ENCODE results near the gene EZR.

The EZR gene

GRCh38 chr6:158819213-158819976, at the start of gene EZR:
Gene EZR (minus strand): TSS chr6:158819368. CDS start chr6:158818093, 1,275 bp downstream.
- DNase-seq, result peak; percentile 51

DNA sequence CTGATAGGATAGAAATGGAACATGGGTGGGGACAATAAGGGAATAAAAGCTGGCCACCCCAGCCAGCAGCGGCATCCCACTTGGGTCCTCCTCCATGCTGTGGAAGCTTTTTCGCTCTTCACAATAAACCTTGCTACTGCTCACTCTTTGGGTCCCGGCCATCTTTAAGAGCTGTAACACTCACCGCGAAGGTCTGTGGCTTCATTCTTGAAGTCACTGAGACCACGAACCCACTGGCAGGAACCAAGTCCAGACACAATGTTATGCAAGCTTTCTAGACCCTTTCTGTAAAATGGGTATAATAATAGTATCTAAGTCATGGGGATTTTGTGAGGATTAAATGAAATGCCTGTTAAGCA, 48.9 kb upstream of the EZR start:
- DNase-seq, result no peak

DNA sequence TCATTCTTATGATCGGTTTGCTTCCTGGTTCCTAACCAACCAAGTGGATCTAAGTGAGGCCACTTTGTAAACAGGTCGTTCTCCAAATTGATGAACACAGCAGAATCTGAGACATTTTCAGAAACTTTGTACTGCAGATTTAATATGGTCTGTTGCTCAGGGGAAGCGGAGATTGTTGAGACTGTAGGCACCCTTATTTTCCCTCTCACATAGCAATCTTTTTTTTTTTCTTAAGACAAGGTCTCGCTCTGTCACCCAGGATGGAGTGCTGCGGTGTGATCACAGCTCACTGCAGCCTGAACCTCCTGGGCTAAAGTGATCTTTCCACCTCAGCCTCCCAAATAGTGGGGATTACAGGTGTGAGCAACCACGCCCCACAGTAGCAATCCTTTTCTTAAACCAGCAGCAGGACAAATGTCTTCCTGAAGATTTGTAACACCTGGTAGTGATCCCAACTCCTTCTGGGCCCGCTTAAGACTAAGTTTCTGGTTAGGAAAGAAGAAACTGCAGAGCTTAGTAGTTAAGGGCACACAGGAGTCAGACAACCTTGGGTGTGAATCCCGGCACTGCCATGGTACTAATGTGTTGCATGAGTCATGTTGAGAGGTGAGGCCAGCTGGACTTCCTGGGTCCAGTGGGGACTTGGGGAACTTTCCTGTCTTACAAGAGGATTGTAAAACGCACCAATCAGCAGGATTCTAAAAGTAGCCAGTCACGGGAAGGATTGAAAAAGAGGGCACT, 48.4 kb upstream of the EZR start:
- DNase-seq, result no peak

GRCh38 chr6:158865769-158866168, 46.6 kb upstream of the EZR start:
- no peak for DNase-seq

GRCh38 chr6:158863646-158864045, 44.5 kb upstream of the EZR start:
- DNase-seq, result no peak

GRCh38 chr6:158861686-158862381, 42.7 kb upstream of the EZR start:
- DNase-seq, result no peak

- no peak for DNase-seq
Measured at GRCh38 chr6:158860279-158860865, 41.2 kb upstream of the EZR start.

DNA sequence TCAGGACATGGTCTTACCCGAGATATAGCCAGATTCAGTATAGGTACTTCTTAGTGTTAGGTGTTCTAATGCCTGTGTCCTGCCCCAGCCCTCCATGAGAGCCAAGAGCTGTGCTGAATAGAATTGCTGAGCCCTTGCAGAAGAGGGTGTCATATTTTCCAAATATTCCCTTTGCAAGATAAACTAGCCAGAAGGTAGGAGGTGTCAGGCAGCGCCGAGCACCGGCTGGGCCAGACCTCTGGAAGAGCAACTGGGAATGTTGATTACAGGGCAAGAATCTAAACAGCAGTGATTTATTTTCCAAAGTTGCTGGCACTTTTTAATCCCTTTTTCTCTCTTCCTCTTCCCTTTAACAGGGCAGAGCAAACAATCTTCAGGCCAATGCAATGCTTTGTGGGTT, 37.1 kb upstream of the EZR start:
- DNase-seq, result no peak

DNA sequence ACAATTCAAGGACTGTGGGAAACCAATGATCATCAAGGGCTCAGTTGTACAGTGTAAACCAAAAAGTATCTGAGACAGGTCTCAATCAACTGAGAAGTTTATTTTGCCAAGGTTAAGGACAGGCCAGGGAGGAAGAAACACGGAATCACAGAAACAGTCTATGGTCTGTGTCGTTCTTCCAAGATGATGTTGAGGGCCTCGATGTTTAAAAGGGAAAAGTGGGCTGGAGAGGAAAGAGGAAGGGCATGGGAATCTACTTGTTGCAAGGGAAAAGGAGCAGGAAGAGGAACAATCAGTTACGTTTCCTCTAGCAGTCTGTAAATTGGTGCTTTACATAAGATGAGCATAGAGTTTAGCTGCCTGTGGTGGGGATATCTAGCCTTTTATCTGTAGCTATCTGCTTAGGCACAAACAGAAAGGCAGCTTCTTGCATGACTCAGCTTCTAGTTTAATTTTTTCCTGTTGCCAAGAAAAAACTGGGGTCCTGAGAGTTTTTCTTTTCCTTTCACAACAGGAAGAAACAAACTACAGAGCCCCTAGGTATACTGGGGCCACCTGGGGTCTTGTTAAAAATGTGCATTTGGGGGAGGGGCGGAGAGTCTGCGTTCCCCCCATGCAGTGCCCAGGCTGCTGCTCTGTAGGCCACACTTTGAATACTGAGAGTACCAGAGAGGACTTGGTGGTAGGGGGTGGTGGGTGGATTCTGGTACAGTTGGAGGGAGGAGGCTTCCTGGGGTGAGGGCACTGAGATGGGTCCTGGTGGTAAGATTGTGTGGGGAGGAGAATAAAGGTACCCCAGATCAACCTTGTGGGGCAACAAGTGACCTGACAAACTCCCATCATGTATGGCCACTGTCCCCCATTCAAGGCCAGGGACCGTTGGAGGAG, 35.3 kb upstream of the EZR start:
- no peak for DNase-seq

- no peak for DNase-seq
Measured at GRCh38 chr6:158853880-158854213, 34.7 kb upstream of the EZR start.

GRCh38 chr6:158853072-158853879, 34.1 kb upstream of the EZR start:
- DNase-seq, result no peak

GRCh38 chr6:158852312-158853071, 33.3 kb upstream of the EZR start:
- no peak for DNase-seq

GRCh38 chr6:158850807-158851115, 31.6 kb upstream of the EZR start:
- no peak for DNase-seq

- DNase-seq, result peak; percentile 37
Measured at GRCh38 chr6:158849899-158850806, 31.0 kb upstream of the EZR start.

DNA sequence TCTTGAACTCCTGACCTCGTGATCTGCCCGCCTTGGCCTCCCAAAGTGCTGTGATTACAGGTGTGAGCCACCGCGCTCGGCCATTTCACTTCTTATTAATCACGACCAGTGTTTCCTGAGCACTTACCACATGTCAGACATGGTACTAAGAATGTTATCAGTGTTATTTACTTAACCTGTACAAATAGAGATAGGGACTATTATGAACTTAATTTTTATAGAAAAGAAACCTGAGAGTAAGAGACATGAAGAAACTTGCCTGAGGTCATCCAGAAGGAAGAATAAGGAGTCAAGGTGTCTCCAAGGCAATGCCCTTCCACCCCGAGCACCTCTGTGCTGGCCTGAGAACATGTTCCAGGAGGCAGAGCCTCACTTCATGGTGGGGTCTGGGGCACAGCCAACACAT, 29.3 kb upstream of the EZR start:
- DNase-seq, result no peak

DNA sequence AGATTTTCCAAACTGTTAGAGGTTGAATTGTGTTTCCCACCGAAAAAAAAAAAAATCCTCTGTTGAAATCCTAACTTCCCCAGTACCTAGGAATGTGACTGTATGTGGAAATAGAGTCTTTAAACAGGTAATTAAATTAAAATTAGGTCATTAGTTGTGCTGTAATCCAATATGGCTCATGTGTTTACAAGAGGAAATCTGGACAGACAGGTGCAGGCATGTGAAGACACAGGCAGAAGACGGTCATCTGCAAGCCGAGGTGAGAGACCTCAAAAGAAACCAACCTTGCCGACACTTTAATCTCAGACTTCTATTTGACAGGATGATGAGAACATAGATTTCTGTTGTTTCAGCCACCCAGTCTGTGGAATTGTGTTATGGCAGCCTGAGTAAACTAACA, 28.6 kb upstream of the EZR start:
- no peak for DNase-seq

DNA sequence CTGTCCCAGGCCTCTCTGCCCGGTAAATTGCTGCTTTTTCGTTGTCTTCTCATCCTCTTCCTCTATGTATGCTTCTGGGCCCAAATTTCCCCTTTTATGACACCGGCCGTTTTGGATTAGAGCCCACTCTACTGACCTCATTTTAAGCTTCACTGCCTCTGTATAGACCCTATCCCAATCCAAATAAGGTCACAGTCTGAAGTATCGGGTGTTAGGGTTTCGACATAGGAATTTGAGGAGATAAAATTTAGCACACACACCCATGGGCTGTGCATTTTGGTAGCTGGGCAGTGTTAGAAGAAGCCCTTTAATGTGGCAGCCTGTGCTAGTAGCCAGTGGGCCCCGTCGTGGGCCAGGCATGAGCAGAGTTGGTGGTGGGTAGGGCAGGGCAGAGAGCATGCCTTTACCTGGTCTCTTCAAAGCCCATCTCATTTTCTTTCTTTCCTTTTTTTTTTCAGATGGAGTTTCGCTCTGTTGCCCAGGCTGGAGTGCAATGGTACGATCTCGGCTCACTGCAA, 27.9 kb upstream of the EZR start:
- DNase-seq, result no peak

- no peak for DNase-seq
Measured at GRCh38 chr6:158843751-158844683, 24.8 kb upstream of the EZR start.

DNA sequence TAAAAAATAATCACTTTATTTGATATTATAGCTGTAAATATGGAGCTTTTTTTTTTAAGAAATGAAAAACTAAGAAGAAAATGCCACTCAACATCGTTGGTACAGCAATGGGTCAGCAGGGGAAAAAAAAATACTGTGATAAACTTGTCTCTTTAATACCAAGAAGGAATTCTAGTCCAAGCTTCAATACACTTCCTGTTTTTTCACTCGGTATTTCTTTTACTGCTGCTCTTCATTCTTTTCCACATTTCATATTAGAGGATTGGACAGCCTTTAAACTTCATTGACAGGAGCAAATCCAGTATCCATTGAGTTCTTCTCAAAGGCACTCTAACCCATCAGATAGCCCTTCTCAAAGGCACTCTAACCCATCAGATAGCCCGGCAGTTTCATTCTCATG, 22.2 kb upstream of the EZR start:
- no peak for DNase-seq

Measured in NCI-H2107 (cell line).